Adrenal gland (tissue), 5 donors: ENCODE data around the gene RPS6KA2.

Experiments
- POLR2A ChIP-seq, 2 donors: fragments of 450-650 bp; IDR thresholded peaks; one replicate each; pipeline ENCODE4 v1.6.1; 2017; ENCODE audit warnings: antibody characterized with exemption in 2 of 2, mild to moderate bottlenecking in 2 of 2, moderate library complexity in 1 of 2
- TF ChIP-seq, protein P1 (sequence below), 6 experiments: fragments of 450-650 bp in 4 of 6; fragments of 200-600 bp in 2 of 6; sonication (generic) in 1 of 6; IDR thresholded peaks; 1 replicate in 5 of 6; 2 replicates in 1 of 6; pipeline versions ENCODE4 v1.5.1 to v1.8.0; 2016 to 2021; ENCODE audit warnings: antibody characterized with exemption in 6 of 6, mild to moderate bottlenecking in 2 of 6, moderate library complexity in 1 of 6
- donor health status: DM: no; HTN: no; CAD: no.

DNA sequence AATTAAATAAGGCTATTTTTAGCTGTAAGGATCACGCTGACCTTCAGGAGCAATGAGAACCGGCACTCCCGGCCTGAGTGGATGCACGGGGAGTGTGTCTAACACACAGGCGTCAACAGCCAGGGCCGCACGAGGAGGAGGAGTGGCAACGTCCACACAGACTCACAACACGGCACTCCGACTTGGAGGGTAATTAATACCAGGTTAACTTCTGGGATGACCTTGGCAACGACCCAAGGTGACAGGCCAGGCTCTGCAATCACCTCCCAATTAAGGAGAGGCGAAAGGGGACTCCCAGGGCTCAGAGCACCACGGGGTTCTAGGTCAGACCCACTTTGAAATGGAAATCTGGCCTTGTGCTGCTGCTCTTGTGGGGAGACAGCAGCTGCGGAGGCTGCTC is 124.6 kb downstream of the RPS6KA2 start:
- TF ChIP-seq, protein P1, sequence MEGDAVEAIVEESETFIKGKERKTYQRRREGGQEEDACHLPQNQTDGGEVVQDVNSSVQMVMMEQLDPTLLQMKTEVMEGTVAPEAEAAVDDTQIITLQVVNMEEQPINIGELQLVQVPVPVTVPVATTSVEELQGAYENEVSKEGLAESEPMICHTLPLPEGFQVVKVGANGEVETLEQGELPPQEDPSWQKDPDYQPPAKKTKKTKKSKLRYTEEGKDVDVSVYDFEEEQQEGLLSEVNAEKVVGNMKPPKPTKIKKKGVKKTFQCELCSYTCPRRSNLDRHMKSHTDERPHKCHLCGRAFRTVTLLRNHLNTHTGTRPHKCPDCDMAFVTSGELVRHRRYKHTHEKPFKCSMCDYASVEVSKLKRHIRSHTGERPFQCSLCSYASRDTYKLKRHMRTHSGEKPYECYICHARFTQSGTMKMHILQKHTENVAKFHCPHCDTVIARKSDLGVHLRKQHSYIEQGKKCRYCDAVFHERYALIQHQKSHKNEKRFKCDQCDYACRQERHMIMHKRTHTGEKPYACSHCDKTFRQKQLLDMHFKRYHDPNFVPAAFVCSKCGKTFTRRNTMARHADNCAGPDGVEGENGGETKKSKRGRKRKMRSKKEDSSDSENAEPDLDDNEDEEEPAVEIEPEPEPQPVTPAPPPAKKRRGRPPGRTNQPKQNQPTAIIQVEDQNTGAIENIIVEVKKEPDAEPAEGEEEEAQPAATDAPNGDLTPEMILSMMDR (IDR thresholded peaks at IDR 0.05) = no peak
- TF ChIP-seq POLR2A (IDR thresholded peaks at IDR 0.05) = no peak
